NCI-H2171 (cell line): Measurements from ENCODE around the gene ATR.

Source experiments
- DNase-seq: peaks from one replicate; lab custom pipeline; 2025; lab: John Stamatoyannopoulos, UW

Gene ATR

GRCh38 chr3:142523921-142524566 is 54.5 kb downstream of the ATR start:
- DNase-seq: peak; percentile 32

DNA sequence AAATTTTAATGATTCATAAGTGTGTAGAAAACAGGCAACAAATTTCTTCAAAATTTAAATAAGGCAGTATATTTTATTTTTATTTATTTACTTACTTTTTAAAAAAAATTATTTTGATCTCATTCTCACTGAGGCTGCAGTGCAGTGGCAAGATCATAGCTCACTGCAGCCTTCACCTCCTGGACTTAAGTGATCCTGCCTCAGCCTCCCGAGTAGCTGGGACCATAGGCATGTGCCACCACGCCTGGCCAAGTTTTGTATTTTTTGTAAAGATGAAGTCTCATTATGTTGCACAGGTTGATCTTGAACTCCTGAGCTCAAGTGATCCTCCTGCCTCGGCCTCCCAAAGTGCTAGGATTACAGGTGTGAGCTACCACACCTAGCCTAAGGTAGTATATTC is 69.5 kb downstream of the ATR start:
- DNase-seq: no peak

- no peak for DNase-seq
Measured at GRCh38 chr3:142507241-142507640, 71.3 kb downstream of the ATR start.

GRCh38 chr3:142502187-142502985 is 76.1 kb downstream of the ATR start:
- DNase-seq: no peak

DNA sequence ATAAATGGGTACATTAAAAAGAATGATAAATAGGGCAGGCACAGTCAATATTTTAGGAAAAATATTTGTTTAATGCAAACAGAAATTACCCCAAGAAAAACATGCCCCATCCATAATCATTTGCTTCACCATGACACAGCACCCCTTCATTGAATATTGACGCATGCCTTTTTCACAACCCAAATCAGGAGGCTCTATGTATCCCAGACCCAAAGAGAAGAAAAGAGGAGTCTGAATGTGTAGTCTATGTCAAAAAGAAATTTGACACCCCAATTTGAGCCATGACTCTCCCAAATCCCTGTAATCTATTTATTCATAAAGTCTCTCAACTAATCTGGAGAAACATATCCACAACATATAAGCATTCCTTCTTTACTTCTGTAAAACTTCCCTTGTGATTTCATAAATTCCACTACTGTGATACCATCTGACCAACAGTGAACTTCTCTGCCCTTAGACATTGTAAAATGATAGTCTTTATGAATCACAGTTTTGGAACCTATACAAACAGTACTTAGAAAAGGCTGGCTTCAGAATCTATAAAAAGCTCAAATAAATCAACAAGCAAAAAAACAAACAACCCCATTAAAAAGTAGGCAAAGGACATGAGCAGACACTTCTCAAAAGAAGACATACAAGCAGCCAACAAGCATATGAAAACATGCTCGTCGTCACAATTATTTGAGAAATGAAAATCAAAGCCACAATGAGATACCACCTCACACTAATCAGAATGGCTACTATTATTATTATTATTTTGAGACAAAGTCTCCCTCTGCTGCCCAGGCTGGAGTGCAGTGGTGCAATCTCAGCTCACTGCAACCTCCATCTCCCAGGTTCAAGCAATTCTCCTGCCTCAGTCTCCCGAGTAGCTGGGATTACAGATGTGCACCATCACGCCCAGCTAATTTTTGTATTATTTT is 77.3 kb downstream of the ATR start:
- DNase-seq: no peak

- DNase-seq: no peak
Measured at GRCh38 chr3:142500211-142500610, 78.3 kb downstream of the ATR start.

- DNase-seq: no peak
Measured at GRCh38 chr3:142498397-142499180, 79.9 kb downstream of the ATR start.

- DNase-seq: no peak
Measured at GRCh38 chr3:142497729-142498128, 80.8 kb downstream of the ATR start.

DNA sequence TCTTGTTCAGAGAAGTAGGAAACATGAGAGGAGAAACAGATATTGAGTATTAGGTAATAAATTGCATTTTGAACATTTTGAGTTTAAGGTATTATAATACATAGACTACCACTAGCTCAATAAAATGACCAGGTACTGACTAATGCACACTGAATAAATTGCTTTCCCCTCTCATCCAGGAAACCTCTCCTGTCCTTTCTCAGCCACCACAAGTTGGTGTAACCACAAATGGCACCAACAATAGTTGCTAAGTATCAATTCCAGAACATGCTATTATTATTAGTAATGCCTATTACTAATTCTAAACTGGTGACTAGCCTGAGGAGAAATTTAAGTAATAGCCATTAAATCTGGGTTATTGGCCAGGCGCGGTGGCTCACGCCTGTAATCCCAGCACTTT is 83.4 kb downstream of the ATR start:
- no peak for DNase-seq

GRCh38 chr3:142492184-142492583 is 86.3 kb downstream of the ATR start:
- DNase-seq: no peak

DNA sequence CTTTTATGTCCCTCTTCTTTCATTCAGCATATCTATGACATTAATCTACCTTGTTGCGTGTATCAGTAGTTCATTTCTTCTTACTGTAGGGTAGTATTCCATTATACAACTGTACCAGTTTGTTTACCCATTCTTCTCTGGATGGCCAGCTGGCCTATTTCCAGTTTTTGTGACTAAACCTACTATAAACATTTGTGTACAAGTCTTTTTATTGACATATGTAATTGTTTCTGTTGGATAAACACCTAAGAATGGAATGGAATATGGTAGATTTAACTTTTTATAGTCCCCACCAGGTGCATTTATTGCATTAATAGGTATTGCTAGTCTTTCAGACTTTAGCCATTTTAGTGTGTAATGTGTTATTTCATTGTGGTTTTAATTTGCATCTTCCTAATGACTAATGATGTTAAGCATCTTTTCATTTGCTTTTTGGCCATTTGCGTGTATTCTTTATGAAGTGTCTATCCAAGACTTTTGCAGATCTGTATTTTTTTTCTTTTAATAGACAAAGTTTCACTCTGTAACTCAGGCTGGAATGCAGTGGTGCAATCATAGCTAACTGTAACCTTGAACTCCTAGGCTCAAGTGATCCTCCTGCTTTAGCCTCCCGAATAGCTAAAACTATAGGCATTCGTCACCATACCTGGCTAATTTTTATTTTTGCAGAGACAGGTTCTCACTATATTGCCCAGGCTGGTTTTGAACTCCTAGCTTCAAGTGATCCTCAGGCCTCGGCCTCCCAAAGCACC is 88.8 kb downstream of the ATR start:
- no peak for DNase-seq

GRCh38 chr3:142484912-142485435 is 93.6 kb downstream of the ATR start:
- no peak for DNase-seq

GRCh38 chr3:142481196-142481595 is 97.3 kb downstream of the ATR start:
- no peak for DNase-seq

DNA sequence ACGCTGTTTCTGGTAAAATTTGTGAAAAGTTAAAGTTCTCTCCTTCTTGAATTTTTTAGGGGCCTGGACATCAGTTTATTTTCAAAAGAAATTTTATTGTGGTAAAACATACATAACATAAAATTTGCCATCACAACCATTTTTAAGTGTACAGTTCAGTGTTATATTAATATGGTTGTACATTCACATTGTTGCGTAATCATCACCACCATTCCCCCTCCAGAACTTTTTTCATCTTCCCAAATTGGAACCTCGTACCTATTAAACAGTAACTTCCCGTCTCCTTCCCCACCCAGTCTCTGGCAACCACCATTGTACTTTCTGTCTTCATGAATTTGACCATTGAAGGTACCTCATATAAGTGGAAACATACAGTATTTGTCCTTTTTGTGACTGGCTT is 107.7 kb downstream of the ATR start:
- no peak for DNase-seq

DNA sequence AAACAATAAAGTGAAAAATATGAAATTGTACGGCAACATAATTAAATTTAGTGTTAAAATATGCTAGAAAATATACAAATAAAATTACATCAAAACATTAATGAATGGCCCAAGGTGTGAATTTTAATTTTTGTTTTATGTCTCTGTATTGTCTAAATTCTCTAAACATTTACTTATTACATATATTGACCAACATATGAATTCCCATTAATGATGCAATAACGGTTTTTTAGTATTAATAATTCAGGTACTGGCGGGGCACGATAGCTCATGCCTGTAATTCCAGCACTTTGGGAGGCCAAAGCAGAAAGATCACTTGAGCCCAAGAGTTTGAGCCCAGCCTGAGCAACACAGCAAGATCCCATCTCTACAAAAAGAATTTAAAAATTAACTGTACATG is 110.1 kb downstream of the ATR start:
- DNase-seq: no peak

GRCh38 chr3:142467768-142468167 is 110.8 kb downstream of the ATR start:
- no peak for DNase-seq

GRCh38 chr3:142460689-142461088 is 117.8 kb downstream of the ATR start:
- no peak for DNase-seq

DNA sequence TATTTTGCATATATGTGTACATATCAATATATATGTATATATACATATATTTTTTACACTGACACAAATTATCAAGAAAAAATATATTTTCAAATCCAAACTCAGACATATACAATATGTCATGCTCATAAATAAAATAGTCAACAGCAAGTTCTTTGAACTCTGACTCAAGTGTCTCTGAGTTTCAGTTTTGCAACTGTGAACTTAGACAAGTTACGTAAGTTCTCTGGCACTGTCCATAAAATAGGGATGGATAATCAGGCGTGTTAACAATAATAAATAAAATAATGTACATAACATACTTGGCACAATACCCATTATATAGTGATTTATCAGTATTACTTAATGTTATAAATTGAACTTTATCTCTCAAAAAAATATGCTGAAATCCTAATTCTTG is 118.6 kb downstream of the ATR start:
- DNase-seq: no peak

GRCh38 chr3:142459096-142459495 is 119.4 kb downstream of the ATR start:
- no peak for DNase-seq

DNA sequence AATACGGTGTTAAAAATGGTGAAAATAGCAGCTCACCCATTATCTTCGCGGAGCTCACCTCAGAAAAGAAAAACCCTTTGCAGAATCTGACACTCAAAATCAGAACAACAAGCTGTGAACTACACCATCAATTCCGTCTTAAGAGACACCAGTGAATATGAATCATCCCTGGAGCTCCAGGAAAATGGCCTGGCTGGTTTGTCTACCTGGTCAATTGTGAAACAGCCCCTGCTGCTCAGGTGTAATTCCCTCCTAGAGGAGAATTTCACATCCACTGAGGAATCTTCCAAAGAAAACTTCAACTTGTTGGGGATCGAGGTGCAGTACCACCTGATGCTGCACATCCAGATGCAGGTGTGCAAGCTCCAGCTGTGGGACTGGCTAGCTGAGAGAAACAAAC is 127.7 kb downstream of the ATR start:
- no peak for DNase-seq

DNA sequence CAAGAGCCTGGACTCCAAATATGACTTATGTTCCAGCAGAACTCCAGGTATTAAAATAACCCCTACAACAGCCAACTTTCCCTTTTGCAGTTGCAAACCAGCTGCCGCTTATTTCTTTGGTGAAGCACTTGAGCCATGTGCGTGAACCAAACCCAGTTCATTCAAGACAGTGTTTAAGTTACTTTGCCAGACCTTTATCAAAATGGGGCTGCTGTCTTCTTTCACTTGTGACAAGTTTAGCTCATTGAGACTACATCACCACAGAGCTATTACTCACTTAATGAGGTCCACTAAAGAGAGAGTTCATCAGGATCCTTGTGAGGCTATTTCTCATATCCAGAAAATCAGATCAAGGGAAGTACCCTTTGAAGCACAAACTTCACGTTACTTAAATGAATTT is 128.3 kb downstream of the ATR start:
- DNase-seq: no peak
